ENCODE data around the gene UBE2M.
A peak's percentile ranks its signal among the peaks of the same experiment; 100 is the strongest.
"Not testable (repeated sequence)": the region's sequence is repeated elsewhere in the genome, so short reads cannot be mapped to it uniquely, and the experiment has no call there.

Gene UBE2M

DNA sequence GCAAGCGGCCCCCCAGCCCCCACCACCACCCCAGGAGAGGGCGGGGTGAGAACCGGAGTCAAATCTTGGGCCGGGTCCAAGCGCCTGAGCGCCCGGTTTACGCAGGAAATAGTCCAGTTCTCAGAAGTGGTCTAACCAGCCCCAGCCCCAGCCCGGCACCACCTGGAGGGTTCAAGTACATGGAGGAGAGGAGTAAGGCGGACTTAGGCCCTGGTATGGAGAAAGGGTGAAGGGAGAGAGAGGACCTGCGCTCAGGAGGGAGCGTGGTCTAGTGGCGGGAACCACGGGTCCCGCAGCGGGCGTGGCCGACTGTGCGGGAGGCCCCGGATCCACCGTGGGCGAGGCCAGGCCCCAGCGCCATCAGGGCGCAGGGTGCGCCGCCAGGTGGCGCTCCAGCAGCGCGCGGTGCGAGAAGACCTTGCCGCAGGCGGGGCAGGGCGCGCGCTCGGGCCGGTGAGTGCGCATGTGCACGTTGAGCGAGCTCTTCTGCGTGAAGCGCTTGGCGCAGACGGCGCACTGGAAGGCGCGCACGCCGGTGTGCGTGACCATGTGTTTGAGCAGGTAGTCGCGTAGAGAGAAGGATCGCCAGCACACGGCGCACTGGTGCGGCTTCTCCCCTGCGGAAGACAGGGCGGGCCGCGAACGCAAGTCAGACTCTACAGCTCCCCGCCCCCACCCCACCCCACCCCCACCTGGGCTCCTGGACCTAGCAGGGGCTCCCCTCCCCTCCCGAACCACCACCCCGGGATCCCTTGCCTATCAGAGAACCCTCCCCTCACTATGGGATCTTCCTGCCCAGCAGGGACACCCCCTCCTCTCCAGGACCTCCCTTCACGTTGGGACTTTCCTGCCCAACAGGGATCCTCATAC lies 44.5 kb downstream of the UBE2M start:
- DNase-seq (ENCODE audit: low read depth in 2 of 3, low spot score in 1 of 3): peak; percentile 92 to 97 (median 94)

DNA sequence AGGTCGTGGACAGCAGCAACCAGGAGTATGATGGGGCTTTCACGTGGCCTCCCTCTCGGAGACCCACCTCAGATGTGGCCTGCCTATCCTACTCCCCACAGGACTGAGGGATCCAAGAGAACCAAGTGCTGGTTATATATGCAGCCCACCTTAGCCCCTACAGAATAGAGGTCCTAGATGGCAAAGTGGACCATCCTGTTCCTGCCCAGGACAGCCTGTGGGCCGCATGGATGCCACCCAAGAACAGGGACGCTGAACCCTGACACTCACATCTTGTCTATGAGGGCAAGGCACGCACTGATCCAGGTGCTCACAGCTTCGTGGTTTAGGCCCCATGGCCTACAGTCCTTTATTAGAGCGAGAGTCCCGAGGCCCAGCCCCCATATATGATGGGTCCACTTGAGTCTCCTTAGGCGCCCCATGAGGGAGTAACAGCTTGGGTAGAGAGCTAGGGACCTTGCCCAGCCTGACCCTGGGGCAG lies 45.2 kb downstream of the UBE2M start:
- DNase-seq (ENCODE audit: low read depth in 2 of 3, low spot score in 1 of 3): no peak

DNA sequence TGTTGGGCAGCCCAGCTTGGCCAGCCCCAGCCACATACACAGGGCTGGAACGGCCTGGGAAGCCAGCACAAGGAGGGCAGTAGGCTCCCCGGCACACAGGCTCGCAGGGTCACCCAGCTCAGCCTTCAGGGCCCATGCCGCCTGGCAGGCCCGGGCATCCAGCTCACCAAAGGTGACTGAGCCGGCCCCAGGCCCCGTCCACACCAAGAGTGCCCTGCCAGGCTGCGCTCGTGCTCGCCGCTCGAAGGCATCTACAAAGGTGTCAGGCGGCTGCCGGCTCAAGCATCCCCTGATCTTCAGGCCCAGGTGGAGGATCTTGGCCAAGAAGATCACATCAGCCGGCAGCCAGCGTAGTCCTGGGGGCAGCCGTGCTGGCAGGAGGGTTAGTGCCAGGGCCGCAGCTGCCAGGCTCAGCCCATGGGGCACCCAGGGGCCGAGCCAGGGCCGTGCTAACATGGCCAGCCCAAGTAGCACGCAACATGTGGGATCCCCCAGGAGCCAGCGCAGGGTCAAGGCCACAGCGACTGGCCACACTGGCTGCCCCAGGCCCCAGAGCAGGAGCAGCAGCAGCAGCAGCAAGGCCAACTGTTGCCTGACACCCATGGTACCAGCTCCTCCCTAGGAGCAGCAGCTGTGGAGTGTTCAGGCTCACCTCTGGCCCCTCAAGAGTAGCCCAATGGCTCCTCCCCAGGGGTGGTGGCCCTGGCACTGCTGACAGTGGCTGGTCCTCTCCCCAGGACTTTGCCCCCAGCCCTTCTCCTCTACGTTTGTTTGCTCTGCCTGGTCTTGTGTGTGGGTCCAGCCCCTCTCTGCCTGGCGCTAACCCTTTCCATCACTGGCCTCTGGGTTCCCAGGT lies 46.8 kb downstream of the UBE2M start, which contains the start of gene SLC27A5:
TSS of gene SLC27A5 (minus strand) at position 640 of the 856 bp plus-strand sequence. CDS start at position 603, 37 bp downstream.
- no peak for DNase-seq (ENCODE audit: low read depth in 2 of 3, low spot score in 1 of 3)

- DNase-seq (ENCODE audit: low read depth in 2 of 3, low spot score in 1 of 3): no peak
These were observed 48.1 kb downstream of the UBE2M start for GRCh38 chr19:58510084-58510862.

DNA sequence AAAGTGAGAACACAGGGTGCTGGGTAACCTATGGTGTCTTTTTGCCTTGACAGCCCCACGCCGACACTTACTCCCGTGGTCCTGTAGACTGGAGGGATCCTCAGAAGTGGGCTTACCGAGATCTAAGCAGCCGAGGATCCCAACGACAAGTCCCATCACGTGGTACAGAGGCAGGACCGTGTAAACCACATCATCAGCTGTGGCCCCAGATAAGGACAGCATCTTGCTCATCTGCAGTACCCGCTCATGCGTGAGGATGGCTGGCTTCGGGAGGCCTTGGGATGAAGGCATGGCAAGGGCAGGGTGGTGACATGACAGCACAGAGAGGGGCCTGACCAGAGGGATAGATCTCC lies 48.7 kb downstream of the UBE2M start:
- no peak for DNase-seq (ENCODE audit: low read depth in 2 of 3, low spot score in 1 of 3)

- not testable (repeated sequence) for DNase-seq (ENCODE audit: low read depth in 2 of 3, low spot score in 1 of 3)
These were observed 50.7 kb downstream of the UBE2M start for GRCh38 chr19:58507602-58508223.
